Head of caudate nucleus (tissue), 42 donors: ENCODE data around the gene GRIK4.
"Not testable (repeated sequence)": the region's sequence is repeated elsewhere in the genome, so short reads cannot be mapped to it uniquely, and the experiment has no call there.

Experiments used
- DNase-seq, 42 donors: peaks; one replicate each; pipeline versions ENCODE4 v3.0.0 to v3.0.0-alpha.2; 2020 to 2021; ENCODE audit warnings: mixed read lengths in 7 of 42
- intact Hi-C: fragments of 100-400 bp; cut with DNase I; formaldehyde crosslinking; loops from one replicate; pipeline ENCODE4 v1.15.0; 2022

GRIK4 gene

DNA sequence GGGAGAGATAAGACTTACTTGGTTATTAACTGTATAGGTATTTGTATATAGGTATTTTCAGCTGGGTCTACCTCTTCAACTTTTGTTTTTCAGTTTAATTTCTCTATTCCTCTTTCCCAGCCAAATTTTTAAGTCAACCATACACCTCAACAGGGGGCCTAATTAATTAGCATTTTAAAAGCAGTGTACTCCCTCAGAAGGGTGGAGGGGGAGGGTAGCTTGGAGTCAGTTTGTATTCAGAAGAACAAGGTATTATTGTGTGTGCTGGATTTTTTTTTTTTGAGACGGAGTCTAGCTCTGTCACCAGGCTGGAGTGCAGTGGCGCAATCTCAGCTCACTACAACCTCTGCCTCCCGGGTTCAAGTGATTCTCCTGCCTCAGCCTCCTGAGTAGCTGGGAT, 8.0 kb upstream of the GRIK4 start:
- intact Hi-C loops, DNase-seq: not testable (repeated sequence)

- DNase-seq: no peak
- intact Hi-C loops: no loop called here
Measured at GRCh38 chr11:120505801-120506425, 5.6 kb upstream of the GRIK4 start.

DNA sequence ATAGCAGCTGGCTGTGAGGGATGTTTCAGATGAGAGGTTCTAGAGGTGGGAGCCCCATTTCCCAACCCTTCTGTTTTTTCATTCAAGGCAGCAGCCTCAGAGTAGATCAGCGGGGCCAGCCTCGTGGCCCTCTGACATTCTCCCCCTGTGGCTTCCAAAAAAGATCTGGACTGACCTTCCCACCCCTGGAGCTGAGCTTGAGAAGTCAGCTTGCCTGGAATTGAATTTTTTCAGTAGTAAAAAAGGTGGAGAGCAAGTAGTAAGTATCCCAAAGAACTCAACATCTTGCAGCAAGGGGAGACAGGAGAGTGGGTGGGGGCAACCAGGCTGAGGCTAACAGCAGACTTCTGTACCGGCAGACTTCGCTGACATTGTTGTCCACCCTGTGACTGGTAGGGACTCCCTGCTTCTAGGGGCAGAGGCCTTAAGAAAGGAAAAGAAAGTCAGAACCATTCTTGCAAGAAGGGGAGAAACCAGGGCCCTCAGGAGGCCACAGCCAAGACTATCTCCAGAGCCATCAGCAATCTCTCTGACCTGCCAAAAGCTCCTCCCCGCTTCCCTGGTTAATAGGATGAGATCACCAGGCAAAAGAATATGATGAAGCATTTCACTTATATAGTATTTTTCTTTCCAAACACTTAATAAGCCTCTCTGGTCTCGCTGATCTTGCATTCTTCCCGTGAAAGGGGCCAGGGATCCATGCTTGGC, 2.0 kb upstream of the GRIK4 start:
- DNase-seq: no peak
- intact Hi-C loops: loop anchor here (2.0 to 5.0 kb wide), 6 partner anchors 53 to 603 kb away; partner anchors contain the start of gene ARHGEF12

DNA sequence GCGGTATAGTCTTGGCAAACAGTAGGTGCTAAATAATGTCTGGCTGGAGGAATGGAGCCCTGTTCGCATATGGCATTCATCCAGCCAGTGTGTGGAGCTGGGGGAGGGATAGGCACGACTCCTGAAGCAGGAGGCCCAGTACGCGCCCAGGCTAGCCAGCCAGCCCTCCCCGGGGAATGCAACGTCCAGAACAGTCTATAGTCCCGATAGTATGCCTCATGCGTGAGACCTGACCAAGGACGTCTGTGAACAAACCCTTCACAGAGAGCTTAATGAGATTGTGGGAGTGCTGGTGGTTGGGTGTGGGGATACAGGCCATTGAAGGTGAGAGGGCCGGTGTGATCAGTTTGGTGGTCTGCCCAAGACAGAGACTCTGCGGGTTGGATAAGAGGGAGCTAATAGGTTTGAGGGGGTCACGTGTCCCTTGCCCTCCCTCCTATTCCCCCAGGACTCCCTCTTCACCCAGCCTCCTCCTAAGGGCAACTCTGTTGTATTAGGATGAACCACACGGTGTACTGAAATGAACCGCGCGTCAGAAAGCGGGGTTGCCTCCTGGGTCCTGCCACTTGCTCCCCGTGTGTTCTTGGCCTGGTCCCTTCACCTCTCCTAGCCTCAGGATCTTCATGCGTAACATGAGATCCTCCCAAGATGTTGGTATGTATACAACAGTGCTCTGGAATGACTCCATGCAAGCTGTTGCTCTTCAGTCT, 987 bp upstream of the GRIK4 start:
- intact Hi-C loops: loop anchor here (2.0 to 5.0 kb wide), 6 partner anchors 52 to 602 kb away; partner anchors contain the start of gene ARHGEF12
- DNase-seq: peak in 3 of 42 donors; percentile 2 to 40 (median 8)

GRCh38 chr11:120511820-120512738, 531 bp downstream of the GRIK4 start:
- intact Hi-C loops: loop anchor here (2.0 to 5.0 kb wide), 6 partner anchors 50 to 600 kb away; partner anchors contain the start of gene ARHGEF12
- peak in 17 of 42 donors; percentile 8 to 55 (median 34) for DNase-seq

GRCh38 chr11:120512739-120513435, 1.3 kb downstream of the GRIK4 start:
- intact Hi-C loops: loop anchor here (5.0 kb wide), 5 partner anchors 49 to 599 kb away; partner anchors contain the start of gene ARHGEF12
- peak in 34 of 42 donors; percentile 26 to 75 (median 48) for DNase-seq

DNA sequence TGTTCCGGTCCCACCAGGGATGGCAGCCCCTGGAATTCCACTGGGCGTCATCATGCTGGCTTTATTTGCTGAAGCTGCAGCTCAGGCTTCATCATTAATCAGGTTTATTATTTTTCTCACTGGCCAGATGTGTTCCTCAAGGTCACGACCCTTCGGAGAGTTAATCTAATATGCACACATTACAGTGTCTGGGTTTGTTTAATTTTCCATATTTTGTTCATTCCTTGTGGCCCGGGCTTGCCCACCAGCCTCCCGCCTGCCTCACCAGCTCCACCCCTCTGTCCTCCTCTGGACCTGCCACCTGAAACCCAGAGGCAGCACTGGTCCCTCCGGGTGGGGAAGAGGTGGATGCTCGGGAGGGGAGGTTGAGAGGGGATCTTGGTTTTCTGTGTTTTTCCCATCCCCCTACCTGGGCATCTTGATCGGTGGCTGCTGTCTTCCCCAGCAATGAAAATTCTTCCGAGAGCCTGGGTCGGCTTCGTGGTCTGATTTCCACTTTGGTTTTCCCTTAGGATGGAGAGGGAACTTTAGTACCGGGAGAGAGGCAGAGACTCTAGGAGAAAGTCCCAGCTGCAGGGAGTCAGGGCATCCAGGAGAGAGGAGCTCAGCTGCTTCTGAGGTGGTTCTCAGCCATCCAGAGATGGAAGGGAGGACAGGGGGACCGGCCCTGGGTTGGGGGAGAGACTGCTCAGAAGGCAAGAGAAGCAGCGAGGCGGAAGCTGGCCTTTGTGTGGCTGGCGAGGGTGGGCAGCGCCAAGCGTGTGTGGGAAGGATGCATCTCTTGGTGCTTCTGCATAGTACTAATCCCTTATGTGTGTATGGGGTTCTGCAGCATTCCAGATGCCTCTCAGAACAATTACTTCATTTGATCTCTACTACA, 2.1 kb downstream of the GRIK4 start:
- intact Hi-C loops: loop anchor here (5.0 kb wide), 5 partner anchors 49 to 599 kb away; partner anchors contain the start of gene ARHGEF12
- peak in 6 of 42 donors; percentile 3 to 49 (median 30) for DNase-seq

- peak in 5 of 42 donors; percentile 5 to 37 (median 22) for DNase-seq
- intact Hi-C loops: loop anchor here (5.0 kb wide), 5 partner anchors 48 to 598 kb away; partner anchors contain the start of gene ARHGEF12
Measured at GRCh38 chr11:120514541-120515121, 3.1 kb downstream of the GRIK4 start.

- peak in 2 of 42 donors; percentile 32 to 38 for DNase-seq
- intact Hi-C loops: no loop called here
Measured at GRCh38 chr11:120515186-120515723, 3.7 kb downstream of the GRIK4 start.

DNA sequence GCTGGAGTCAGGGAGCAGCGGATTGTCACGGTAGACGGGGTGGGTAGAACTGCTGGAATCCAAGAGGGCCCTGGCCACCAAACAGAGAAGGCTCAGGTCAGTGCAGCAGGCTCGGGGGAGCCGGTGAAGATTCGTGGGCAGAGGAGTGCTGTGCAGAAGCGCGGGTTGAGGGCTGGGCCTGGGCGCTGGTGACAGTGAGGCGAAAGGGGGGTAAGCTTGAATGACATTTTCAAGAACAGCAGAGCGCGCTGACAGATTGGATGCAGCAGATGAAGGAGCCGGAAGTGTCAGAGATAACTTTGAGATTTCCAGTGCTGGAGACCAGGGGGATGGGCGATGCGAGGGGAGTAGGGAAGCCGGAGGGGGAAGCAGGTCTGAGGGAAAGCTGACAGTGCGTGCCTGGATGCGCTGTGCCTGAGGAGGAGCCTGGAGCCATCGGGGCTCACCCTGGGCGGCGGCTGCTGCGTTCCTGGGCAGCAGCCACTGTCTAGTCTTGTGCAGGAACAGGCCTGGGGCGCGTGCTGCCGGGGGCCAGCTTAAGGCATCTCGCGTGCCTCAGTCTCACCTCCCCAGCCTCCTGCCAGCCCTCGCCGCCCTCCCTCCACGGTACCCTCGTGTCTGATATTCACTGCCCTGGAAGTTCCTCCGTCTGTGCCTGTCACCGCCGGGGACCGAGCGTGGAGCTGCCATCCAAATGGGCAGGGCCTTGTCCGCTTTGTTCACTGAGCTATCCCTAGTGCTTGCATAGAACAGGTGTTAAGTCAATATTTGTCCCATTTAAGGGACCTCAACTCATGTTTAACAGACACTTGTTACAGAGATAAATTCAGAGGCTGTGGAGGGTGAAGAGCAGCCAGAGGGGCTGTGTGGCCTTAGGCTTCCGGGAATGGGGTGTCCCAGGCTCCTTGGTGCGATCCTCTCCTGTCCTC, 5.2 kb downstream of the GRIK4 start:
- peak in 7 of 42 donors; percentile 15 to 52 (median 27) for DNase-seq
- intact Hi-C loops: no loop called here

GRCh38 chr11:120517390-120517761, 5.8 kb downstream of the GRIK4 start:
- DNase-seq: peak in 4 of 42 donors; percentile 3 to 39 (median 24)
- intact Hi-C loops: no loop called here

GRCh38 chr11:120517801-120518291, 6.3 kb downstream of the GRIK4 start:
- intact Hi-C loops: no loop called here
- peak in 3 of 42 donors; percentile 5 to 34 (median 22) for DNase-seq

GRCh38 chr11:120518356-120518755, 6.8 kb downstream of the GRIK4 start:
- intact Hi-C loops: no loop called here
- peak in 3 of 42 donors; percentile 8 to 33 (median 32) for DNase-seq

DNA sequence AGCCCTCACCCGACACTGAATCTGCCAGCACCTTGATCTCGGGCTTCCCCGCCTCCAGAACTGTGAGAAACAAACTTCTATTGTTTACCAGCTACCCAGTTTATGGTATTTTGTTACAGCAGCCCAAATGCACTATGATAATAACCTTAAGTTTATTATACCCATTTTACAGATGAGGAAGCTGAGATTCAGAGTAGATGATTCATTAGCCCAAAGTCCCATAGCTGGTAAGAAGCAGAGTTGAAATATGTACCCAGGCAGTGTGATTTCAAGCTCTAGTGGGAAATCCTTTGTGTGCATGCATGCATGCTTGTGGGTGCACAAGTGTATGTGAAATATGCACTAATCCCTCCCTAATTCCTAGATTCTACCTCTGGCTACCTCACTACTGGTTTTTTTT, 7.9 kb downstream of the GRIK4 start:
- intact Hi-C loops: no loop called here
- peak in 1 of 42 donors; percentile 30 for DNase-seq
